ENCODE measurements around the gene OR6C6.

The OR6C6 gene

DNA sequence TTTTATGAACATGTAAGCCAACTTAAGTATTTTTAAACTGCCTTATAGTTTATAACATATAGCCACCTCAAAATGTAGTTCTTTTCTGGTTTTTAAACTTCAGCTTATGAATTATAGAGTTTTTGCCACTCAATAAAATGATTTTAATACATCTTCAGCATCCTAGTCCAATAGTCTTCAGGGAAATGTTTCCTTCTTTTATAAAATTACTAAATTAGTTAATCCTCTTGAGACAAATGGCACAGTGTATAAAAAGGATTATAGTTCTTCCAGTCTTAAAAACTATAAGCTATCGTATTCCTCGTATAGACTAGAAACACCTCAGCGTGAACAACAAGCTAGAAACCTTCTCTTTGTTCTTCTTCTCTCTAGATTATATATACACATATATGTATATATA, 52.1 kb downstream of the OR6C6 start, which contains the start of gene OR6C74:
OR6C74 (plus strand) TSS at position 301 of the 400 bp plus-strand sequence. CDS start 2,679 bp downstream, outside the sequence.
- DNase-seq (ENCODE audit: low read depth), result no peak
- no peak within 1 kb of the TSS for H3K4me3 ChIP-seq (ENCODE audit: low read depth, low read length)
- TF ChIP-seq, protein P1, sequence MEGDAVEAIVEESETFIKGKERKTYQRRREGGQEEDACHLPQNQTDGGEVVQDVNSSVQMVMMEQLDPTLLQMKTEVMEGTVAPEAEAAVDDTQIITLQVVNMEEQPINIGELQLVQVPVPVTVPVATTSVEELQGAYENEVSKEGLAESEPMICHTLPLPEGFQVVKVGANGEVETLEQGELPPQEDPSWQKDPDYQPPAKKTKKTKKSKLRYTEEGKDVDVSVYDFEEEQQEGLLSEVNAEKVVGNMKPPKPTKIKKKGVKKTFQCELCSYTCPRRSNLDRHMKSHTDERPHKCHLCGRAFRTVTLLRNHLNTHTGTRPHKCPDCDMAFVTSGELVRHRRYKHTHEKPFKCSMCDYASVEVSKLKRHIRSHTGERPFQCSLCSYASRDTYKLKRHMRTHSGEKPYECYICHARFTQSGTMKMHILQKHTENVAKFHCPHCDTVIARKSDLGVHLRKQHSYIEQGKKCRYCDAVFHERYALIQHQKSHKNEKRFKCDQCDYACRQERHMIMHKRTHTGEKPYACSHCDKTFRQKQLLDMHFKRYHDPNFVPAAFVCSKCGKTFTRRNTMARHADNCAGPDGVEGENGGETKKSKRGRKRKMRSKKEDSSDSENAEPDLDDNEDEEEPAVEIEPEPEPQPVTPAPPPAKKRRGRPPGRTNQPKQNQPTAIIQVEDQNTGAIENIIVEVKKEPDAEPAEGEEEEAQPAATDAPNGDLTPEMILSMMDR (IDR thresholded peaks at IDR 0.05; ENCODE audit: low read depth, low read length), result no peak
- TF ChIP-seq MYC (IDR thresholded peaks at IDR 0.05; ENCODE audit: low read depth, low read length), result no peak
- TF ChIP-seq, protein P2, sequence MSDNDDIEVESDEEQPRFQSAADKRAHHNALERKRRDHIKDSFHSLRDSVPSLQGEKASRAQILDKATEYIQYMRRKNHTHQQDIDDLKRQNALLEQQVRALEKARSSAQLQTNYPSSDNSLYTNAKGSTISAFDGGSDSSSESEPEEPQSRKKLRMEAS (IDR thresholded peaks at IDR 0.05; ENCODE audit: low read depth, low read length), result no peak
- TF ChIP-seq POLR2A (IDR thresholded peaks at IDR 0.05; ENCODE audit: extremely low read depth, insufficient read length), result no peak

All from NB4 (cell line).